Activated T-cell treated with anti-CD3 and anti-CD28 coated beads for 4 hours (primary cell): ENCODE data around the gene DBF4.
A peak's percentile ranks its signal among the peaks of the same experiment; 100 is the strongest.
"Not testable (repeated sequence)": the region's sequence is repeated elsewhere in the genome, so short reads cannot be mapped to it uniquely, and the experiment has no call there.

Source experiments
- DNase-seq: peaks from one replicate; pipeline ENCODE4 v3.0.0-alpha.2; 2020

The DBF4 gene, protein sequence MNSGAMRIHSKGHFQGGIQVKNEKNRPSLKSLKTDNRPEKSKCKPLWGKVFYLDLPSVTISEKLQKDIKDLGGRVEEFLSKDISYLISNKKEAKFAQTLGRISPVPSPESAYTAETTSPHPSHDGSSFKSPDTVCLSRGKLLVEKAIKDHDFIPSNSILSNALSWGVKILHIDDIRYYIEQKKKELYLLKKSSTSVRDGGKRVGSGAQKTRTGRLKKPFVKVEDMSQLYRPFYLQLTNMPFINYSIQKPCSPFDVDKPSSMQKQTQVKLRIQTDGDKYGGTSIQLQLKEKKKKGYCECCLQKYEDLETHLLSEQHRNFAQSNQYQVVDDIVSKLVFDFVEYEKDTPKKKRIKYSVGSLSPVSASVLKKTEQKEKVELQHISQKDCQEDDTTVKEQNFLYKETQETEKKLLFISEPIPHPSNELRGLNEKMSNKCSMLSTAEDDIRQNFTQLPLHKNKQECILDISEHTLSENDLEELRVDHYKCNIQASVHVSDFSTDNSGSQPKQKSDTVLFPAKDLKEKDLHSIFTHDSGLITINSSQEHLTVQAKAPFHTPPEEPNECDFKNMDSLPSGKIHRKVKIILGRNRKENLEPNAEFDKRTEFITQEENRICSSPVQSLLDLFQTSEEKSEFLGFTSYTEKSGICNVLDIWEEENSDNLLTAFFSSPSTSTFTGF

DNA sequence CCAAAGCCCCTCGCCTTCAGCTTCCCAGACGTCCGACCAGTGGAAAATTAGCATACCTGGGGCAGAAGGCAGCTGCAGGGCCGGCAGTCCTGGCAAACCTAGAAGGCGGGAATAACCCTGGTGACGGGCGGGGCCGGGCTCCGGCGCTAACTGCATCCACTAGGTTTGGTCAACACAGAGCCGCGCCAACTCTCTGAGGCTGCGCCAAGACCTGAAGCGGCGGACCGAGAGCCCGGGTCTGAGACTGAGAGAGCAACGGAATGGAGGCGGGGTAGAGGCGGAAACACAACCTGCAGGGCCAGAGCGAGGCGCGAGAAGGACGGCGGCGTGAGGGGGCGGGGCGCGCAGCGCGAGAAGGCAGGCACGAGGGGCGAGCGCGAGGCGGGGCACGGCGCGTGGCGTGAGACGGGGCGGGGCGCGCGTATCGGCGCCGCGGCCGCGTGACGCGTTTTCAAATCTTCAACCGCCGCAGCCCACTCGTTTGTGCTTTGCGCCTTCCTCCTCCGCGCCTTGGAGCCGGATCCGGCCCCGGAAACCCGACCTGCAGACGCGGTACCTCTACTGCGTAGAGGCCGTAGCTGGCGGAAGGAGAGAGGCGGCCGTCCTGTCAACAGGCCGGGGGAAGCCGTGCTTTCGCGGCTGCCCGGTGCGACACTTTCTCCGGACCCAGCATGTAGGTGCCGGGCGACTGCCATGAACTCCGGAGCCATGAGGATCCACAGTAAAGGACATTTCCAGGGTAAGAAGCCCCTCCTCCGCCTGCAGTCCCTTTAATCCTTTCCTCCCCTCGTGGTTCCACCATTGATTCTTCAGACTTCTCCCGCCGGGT lies at the start of gene DBF4, which contains the start of gene SLC25A40:
TSS of gene DBF4 (plus strand) at position 454 of the 829 bp plus-strand sequence. CDS start at position 694, 240 bp downstream.
TSS of gene SLC25A40 (minus strand) at position 321 of the 829 bp plus-strand sequence. CDS start 17,633 bp downstream, outside the sequence.
- DNase-seq, result peak; percentile 84

DNA sequence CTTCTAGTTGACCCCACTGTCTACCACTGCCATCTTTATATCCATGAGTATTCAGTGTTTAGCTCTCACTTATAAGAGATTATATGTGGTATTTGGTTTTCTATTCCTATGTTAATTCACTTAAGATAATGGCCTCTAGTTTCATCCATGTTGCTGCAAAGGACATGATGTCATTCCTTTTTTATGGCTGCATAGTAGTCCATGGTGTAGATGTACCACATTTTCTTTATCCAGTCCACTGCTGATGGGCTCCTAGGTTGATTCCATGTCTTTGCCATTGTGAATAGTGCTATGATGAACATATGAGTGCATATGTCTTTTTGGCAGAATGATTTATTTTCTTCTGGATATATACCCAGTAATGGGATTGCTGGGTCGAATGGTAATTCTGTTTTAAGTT lies 47.9 kb upstream of the DBF4 start:
- not testable (repeated sequence) for DNase-seq

DNA sequence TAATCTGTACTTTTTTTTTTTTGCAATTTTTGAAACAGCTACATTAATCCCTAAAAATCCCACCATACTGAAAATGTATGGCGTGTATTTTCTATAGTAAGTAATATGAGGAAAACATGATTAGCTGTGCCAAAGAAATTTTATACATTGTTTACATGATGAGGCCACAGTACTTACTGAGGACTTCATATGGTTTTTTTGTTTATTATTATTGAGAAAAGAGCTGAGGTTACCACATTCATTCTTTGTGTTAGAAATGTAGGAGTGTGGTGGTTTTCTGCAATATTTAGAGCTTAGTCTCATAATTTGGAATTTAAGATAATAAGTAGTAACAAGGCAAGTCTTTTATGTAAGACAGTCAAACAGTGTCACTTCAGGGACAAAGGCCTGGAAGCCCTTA lies 45.2 kb upstream of the DBF4 start:
- DNase-seq, result no peak

DNA sequence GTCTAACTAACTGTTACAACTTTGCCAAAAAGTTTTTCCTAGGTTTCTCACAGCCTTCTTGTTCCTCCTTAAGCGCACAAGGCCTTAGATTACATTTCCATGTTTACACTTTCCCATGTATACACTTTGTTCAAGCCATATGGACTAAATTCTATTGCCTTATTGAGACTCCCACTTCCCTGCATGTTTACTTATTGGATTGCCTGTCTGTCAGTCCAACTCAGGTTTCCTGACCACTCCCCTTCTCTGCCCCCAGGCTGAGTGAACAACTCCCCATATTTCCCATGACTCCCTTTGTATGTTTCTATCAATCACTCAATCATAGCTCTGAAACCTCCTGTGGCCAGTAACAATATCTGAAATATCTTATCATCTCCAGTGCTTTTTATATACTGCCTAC lies 43.2 kb upstream of the DBF4 start:
- no peak for DNase-seq

DNA sequence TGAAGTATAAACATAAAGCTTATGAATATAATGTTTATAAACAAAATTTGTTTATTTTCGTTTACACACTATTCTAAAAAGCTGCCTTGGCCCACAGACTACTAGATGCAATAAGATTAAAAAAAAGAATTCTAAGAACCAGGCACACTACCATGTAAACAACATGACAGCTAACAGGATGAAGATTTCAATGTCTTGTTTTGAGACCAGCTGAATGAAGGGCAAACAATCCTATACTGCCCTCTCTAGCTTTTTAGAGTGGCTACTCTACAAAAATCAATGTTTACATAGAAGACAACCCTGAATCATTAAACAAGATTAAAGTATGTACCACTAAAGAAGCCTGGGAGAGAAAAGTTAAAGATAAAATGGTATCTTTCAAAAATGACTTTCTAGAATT lies 38.7 kb upstream of the DBF4 start:
- DNase-seq, result no peak

DNA sequence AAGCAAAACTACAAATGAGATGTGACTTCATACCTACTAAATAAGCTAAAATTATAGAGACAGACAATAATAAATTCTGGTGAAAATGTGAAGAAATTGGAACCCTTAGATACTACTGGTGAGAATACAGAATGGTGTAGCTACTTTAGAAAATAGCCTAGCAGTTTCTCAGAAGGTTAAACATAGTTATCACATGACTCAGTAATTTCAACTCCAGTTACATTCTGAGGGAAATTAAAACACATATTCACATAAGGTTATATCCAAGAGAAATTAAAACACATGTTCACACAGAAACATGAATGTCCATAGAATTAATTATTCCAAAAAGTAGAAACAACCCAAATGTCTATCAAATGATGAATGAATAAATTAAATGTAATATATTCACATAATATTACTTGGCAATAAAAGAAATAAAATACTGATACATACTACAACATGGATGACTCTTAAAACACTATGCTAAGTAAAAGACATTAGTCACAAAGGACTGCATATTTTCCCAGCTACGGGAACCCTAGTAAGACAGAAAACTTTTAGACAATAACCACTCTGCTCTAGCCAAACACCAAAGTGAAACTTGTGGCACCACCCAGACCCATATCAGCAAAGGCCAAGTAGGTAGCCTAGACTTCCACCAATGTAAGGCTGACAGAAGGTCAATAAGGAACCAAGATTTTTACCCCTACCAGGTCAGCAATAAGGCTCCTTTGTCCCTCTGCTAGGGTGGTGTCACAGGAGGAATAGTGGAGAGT lies 25.3 kb upstream of the DBF4 start:
- DNase-seq, result no peak

DNA sequence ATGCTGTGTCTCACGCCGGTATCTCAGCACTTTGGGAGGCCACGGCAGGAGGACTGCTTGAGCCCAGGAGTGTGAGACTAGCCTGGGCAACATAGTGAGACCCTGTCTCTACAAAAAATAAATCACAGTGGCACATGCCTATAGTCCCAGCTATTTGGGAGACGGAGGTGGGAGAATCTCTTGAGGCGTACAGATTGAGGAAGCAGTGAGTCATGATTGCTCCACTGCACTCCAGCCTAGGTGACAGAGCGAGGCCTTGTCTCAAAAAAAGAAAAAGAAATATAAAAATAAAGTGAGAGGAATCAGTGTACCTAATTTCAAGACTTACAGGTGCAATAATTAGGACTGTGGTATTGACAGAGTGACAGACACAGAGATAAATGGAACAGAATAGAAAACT lies 24.0 kb upstream of the DBF4 start:
- no peak for DNase-seq

DNA sequence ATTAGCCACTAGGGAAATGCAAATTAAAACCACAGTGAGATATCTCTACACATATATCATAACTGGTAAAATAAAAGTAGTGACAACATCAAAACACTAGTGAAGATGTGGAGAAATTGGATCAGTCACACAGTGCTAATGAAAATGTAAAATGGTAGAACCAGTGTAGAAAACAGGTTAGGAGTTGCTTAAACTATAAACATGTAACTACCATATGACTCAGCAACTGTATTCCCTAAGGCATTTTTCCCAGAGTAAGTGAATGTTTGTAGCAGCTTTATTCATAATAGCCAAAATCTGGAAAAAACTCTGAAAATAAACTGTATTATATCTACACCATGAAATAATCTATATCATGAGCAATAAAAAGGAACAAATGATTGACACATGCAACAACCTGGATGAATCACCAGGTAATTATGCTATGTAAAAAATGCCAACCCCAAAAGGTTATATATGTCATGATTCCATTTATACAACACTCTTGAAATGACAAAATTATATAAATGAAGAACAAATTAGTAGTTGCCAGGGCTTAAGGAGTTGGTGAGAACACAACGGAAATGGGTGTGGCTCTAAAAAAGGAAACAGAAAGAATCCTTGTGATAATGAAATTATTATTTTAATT lies 22.9 kb upstream of the DBF4 start:
- no peak for DNase-seq

DNA sequence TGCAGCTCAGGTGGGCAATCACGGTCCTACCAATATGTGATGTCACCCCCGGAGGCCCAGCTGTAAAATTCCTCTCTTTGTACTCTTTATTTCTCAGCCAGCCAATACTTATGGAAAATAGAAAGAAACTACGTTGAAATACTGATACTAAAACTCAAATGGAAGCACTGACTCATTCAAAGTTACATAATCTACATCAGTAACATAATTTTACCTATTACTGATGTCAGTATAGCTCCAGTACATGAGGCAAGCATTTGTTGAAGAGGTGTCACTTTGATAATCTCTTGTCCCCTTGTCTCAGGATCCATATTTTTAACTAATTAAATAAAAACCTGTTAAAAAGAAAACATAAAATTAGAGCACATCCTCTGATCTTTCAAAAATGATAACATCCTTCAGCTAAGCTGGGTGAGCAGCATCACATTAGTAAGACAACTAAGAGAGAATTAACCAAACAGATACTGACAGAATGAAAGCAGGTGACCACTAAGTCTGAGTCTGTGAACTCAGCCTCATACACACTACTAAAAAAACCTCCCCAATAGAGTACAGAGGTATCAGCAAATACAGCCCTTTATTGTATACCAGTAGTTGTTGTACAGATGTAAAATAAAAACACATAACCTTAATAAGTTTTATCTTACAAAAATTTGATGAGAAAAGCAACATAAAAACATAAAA lies 17.7 kb upstream of the DBF4 start:
- DNase-seq, result no peak

DNA sequence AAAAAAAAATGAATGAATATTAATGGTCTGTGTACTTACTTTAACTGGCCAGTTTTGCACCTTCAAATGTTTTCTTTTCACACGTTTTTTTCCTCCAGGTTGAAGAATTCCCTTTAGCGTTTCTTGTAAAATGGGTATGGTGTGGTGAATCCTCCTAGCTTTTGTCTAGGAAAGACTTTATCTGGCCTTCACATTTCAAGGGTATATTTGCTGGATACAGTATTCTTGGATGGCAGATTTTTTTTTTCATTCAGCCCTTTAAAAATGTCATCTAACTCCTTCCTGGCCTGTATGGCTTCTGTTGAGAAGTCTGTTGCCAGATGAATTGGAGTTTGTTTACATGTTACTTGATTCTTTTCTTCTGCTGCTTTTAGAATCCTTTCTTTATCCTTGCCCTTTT lies 10.2 kb upstream of the DBF4 start:
- no peak for DNase-seq

DNA sequence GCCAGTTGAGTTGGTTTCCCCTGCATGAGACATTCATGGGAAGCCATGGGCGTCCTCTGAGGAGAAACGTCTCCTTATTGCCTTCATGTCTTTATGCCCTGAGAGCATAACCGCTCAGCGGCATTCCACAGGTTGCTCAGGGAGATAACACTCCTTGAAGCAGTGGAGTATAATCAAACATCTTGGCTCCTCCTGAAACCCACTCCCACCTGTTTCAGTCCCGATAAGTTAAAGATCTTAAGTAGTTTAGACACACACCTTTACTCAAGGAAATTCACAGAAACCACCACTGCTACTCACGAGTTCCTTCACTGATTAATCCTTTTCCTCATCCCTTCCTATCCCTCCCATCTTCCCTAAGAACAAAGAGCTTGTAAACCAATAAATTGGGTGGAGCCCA lies 9.8 kb upstream of the DBF4 start:
- not testable (repeated sequence) for DNase-seq

DNA sequence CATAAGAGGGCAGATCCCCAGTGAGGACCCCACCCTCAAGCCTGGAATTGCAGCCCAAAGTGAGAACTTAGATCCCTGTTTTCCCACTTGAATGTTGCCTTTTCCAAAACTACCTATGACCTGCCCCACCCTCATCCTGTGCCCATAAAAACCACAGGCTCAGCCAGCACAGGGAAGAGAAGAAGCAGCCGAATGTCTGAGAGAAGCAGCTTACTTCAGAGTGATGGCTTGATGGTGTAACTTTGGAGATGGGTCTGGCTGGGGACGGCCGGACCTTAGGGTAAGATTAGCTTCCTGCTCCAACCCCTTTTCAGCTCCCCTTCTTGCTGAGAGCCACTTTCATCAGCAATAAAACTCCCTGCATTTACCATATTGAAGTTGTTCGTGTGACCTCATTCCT lies 5.8 kb upstream of the DBF4 start:
- no peak for DNase-seq

DNA sequence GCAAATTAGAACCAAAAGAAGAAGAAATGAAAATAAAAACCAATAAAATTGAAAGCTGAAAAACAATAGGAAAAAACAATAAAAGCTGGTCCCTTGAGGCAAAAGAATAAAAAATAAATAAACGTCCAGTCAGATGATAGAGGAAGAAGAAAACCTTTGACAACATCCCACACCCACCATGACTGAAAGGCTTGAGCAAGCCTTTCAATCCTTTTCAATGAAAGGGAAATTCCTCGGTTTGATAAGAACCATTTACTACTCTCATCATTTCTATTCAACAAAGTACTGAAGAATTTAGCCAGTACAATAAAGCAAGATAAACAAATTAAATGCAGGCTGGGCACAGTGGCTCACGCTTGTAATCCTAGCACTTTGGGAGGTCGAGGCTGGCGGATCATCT lies 3.9 kb upstream of the DBF4 start:
- DNase-seq, result no peak

DNA sequence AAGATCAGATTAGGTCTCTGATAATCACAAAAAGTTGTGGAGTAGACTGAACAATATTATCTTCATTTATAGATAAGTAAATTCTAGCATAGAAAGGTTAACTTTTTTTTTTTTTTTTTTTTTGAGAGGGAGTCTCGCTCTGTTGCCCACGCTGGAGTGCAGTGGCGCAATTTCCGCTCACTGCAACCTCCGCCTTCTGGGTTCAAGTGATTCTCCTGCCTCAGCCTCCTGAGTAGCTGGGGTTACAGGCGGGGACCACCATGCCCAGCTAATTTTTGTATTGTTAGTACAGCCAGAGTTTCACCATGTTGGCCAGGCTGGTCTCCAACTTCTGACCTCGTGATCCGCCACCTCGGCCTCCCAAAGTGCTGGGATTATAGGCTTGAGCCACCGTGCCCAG lies 3.0 kb upstream of the DBF4 start:
- not testable (repeated sequence) for DNase-seq

DNA sequence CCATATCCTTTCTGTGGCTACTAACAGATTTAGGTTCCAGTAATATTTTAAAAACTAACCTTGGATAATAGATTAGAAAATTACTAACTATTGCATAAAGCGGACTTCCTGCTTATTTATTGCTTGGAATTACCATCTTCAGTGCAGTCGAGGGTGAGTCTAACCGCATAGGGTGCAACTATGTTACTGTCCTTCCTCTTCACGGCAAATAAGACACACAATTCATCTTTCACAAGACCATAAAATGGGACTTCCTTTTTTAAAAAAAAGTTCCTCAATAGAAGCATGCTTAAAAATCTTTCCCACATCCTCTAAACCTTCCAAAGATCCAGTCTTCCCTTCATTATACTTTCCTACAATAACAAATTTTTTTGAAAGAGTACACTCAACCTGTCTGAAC lies 2.2 kb upstream of the DBF4 start:
- no peak for DNase-seq

DNA sequence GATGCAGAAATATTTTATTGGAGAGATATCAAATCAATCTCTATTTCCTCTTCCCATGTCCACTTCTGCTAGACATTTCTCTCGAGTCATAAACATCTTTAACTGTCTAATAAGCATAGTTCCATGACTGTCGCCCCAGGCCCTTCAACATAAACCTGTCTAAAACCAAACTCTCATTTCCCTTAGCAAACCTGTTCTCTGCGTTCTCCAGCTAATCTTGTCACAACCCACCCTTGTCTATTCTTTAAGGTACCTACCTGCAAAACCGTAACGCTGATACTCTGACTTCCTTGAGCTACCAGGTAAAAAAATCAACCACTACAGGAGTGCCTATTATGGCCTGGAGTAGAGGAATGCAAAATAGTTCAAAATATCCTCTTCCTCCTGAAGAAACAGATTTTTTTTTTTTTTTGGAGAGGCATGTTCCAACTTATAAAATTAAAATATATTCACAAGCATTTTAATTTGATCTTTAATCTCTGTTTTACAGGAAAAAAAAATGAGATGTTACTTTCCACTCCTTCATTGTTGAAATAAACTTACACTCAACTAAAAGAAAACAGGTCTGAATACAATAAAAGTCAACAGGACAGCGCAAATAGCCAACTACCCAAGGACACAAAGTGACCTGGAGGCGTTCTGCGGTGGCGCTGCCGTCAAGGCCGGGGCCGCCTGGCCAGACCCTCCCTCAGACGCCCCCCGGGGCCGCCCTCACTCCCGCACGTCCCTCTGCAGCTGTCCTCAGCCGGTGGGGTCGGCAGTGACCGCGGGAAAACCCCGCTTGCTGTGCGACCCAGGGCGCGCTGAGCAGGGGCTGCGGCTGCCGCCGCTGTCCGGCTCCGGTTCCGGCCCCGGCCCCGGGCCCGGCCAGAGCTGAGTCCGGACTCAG lies 898 bp upstream of the DBF4 start:
- no peak for DNase-seq

DNA sequence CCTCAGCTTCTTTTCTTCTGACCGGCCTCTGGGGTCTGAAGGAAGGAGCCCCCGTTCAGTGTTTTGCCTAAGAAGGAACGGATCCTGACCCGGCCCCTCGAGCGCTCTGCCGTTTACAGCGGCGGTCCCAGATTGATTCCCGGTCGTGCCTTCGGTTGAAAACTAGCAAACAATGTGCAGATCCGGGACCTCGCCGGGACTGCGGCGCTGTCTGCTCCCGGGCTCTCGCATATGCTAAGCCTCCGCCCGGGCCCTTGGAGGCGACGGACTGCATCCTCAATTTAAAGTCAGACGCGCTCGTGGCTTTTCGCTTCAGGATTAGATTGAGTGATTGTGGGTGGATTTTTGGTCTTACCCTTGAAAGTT lies 559 bp downstream of the DBF4 start:
- DNase-seq, result peak; percentile 36

DNA sequence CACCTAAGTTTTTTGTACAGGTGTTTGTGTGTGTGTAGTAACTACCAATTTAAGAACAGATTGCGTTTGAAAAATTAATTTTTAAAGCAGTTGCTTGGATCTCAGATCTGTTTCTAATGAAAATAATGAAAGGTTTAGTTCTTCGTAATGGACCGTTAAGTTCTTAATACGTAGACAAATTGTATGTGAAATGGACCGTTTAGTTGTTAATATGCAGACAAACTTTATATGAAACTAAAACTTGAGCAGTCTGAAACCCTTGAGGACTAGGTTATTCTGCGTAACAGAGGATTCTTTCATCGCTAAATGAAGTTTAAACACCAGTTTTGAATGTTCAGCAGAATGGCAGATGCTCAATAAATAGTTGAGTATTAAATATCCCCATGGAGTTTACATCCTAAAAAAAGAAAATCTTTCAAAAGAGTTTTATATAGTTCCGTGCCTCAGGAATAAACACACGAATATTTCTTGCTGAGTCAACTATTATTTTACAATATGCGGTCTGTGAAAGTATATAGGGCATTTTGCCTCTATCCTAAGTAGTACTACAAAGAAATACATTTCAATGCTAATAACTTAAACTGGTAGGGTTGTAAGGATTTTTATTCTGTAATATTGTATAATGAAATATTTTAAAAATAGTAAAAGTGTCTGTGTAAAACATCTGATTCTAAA lies 1.2 kb downstream of the DBF4 start:
- DNase-seq, result no peak

DNA sequence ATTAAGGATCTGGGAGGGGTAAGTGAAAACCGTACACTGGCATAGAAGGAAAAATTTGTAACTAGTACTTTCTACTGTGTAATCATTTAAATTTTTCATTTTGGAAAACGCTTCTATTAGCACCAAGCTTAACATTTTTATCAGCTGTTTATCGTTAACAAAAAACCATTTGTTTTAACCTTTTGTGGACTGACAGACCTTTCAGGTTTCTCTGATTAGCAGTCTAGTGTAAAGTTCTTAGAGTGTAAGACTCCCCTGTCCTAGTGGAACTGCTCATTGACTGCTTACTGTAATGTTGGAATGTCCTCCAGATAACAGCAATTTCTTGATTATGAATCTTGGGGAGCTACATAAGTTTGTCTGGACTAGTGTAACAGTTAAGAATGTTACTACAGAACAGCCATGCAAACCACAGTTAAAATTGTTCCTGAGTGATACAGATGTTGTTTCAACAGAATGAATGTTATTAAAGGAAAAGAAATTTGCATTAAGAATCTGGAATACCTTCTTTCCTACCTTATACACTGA lies 2.0 kb downstream of the DBF4 start:
- DNase-seq, result no peak
